ENCODE data around the gene LPAR1.

Gene LPAR1

DNA sequence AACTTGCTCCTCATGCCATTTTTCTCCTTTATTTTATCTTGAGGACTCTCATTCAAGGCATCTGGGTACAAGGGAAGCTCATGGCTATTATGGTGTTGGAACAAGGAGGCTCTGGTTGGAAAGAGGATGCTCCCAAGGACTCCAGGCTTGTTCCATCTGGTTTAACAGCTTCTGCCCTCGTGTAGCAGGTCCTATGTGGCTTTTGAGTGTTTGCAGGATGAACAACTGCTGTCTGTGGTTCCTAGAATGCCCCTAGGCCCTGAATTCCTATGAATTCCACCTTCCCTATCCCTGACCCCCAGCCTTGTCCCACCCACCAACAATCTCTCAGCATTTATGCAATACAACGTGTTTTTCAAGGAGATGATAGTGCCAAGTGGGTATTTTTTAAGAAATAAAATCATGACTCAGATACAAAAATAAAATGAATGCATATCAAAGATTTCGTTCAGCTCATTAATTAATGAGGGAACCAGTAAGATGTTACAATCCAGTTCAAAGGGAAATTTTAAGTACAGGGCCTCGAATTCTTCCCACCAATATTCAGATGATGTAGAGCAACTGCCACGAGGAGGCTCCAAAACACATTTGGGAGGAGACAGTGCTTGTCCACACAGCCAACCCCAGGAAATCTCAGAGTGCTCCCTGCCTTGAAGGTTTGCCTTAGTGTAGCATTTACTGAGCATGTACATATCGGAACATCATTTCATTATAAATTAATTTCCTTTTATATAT lies 187.7 kb downstream of the LPAR1 start:
- Histone ChIP-seq H3K4me1 (ENCODE audit: control insufficient read depth, insufficient read depth, low read length) (no peaks in the 10 kb centered on the region), H3K4me3 (ENCODE audit: low read length in 2 of 2) (no peak overlapping the region), H3K9ac (ENCODE audit: low read length in 2 of 2) (no peak overlapping the region), H3K27me3 (ENCODE audit: control insufficient read depth in 1 of 2, insufficient read depth in 2 of 2, low read length in 2 of 2) (no peaks in the 10 kb centered on the region), H3K36me3 (ENCODE audit: control insufficient read depth in 2 of 2, insufficient read depth in 2 of 2, low read length in 2 of 2) (no peaks in the 10 kb centered on the region), H3K9me3 (ENCODE audit: control insufficient read depth in 2 of 2, low read length in 2 of 2) (peaks cover 4 to 5% of the 10 kb centered on the region in 2 donors), H3K27ac (ENCODE audit: low read length) (no peak overlapping the region)

DNA sequence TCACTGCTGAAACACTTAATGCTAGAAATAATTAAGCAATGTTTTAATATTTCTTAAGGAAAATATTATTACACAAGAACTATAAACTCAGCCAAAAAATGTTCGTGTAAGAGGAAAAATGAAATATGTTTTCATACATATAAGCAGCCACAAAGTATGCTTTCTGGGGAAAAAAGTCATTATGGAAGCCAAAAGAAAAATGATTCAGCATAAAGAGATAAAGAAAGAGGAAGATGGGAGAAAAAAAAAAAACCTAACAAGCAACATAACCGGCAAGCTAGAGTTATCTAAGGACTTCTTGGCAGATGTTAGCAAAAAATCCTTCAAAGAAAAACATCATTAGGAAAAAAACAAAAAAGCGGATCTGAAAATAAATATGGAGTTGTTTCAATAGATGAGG lies 190.6 kb downstream of the LPAR1 start:
- H3K36me3 ChIP-seq (ENCODE audit: control insufficient read depth in 2 of 2, insufficient read depth in 2 of 2, low read length in 2 of 2): no peaks in the 10 kb centered on the region
- H3K27me3 ChIP-seq (ENCODE audit: control insufficient read depth in 1 of 2, insufficient read depth in 2 of 2, low read length in 2 of 2): no peaks in the 10 kb centered on the region
- H3K27ac ChIP-seq (ENCODE audit: low read length): no peak overlapping the region
- H3K4me1 ChIP-seq (ENCODE audit: control insufficient read depth, insufficient read depth, low read length): no peaks in the 10 kb centered on the region
- no peak overlapping the region for H3K9ac ChIP-seq (ENCODE audit: low read length in 2 of 2)
- no peak overlapping the region for H3K4me3 ChIP-seq (ENCODE audit: low read length in 2 of 2)
- no peaks in the 10 kb centered on the region for H3K9me3 ChIP-seq (ENCODE audit: control insufficient read depth in 2 of 2, low read length in 2 of 2)

DNA sequence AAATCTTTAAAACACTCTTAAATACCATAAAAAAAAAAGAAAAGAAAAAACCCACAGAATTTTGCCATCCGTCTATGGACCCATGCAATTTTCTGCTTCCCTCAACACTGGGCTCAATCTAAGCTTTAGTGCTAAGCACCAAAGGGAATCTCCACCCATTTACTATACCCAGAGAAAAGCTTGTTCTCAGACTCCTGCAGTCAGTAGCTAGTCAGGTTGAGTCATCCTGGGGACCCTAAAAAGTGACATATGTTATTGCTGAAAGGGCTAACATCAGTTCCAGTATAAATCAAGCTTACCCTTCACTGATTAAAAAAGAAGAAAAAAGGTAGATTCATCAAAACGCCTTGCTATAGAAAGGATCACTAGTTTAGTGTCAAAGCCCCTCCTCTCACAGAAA lies 192.1 kb downstream of the LPAR1 start:
- H3K27ac ChIP-seq (ENCODE audit: low read length): no peak overlapping the region
- no peak overlapping the region for H3K4me3 ChIP-seq (ENCODE audit: low read length in 2 of 2)
- H3K9me3 ChIP-seq (ENCODE audit: control insufficient read depth in 2 of 2, low read length in 2 of 2): no peaks in the 10 kb centered on the region
- no peak overlapping the region for H3K9ac ChIP-seq (ENCODE audit: low read length in 2 of 2)
- H3K27me3 ChIP-seq (ENCODE audit: control insufficient read depth in 1 of 2, insufficient read depth in 2 of 2, low read length in 2 of 2): no peaks in the 10 kb centered on the region
- no peaks in the 10 kb centered on the region for H3K4me1 ChIP-seq (ENCODE audit: control insufficient read depth, insufficient read depth, low read length)
- H3K36me3 ChIP-seq (ENCODE audit: control insufficient read depth in 2 of 2, insufficient read depth in 2 of 2, low read length in 2 of 2): no peaks in the 10 kb centered on the region

DNA sequence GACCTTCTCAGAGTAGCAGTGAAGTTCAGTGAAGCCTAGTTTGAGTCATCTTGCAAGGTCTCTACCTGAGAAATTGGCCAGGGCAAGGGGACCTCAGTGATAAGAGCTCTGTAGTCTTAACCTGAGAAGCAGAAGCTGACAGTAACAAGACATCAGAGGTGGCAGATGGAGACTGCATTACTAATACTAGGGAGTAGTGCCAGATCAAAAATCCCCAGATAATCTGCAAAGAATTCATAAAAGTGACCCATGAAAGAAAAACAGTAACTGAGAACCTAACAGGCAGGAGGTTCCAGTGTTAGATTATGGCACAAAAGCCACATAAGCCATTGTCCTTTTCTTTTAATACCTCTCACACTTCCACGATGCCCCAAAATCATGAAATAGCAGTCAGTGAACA lies 194.1 kb downstream of the LPAR1 start:
- Histone ChIP-seq H3K9ac (ENCODE audit: low read length in 2 of 2) (no peak overlapping the region), H3K4me3 (ENCODE audit: low read length in 2 of 2) (no peak overlapping the region)

DNA sequence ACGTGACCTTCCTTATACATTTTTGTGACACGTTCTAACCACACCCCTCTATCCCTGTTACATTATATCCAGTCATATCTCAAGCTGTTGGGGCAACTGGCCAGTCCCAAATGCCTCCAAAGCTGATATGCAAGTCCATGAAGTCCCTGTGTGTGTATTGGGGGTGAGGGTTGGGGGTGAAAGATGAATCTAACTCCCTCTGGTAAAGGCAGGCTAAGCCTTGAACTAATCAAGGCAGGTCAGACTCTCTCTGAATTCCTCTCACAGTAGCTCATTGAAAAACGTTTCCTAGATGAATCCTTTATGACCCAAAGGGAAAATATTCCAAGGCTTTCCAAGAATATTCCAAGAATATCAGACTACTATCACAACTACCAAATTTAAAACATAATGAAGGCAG lies 195.3 kb downstream of the LPAR1 start:
- H3K27me3 ChIP-seq (ENCODE audit: control insufficient read depth in 1 of 2, insufficient read depth in 2 of 2, low read length in 2 of 2): no peaks in the 10 kb centered on the region
- no peaks in the 10 kb centered on the region for H3K4me1 ChIP-seq (ENCODE audit: control insufficient read depth, insufficient read depth, low read length)
- no peak overlapping the region for H3K9ac ChIP-seq (ENCODE audit: low read length in 2 of 2)
- no peak overlapping the region for H3K4me3 ChIP-seq (ENCODE audit: low read length in 2 of 2)
- H3K9me3 ChIP-seq (ENCODE audit: control insufficient read depth in 2 of 2, low read length in 2 of 2): no peaks in the 10 kb centered on the region
- no peak overlapping the region for H3K27ac ChIP-seq (ENCODE audit: low read length)
- H3K36me3 ChIP-seq (ENCODE audit: control insufficient read depth in 2 of 2, insufficient read depth in 2 of 2, low read length in 2 of 2): no peaks in the 10 kb centered on the region

More for the DNA sequence above, 194.1 kb downstream of the LPAR1 start:
- H3K36me3 ChIP-seq (ENCODE audit: control insufficient read depth in 2 of 2, insufficient read depth in 2 of 2, low read length in 2 of 2): no peaks in the 10 kb centered on the region
- no peaks in the 10 kb centered on the region for H3K27me3 ChIP-seq (ENCODE audit: control insufficient read depth in 1 of 2, insufficient read depth in 2 of 2, low read length in 2 of 2)
- no peak overlapping the region for H3K27ac ChIP-seq (ENCODE audit: low read length)
- H3K9me3 ChIP-seq (ENCODE audit: control insufficient read depth in 2 of 2, low read length in 2 of 2): no peaks in the 10 kb centered on the region
- no peaks in the 10 kb centered on the region for H3K4me1 ChIP-seq (ENCODE audit: control insufficient read depth, insufficient read depth, low read length)

DNA sequence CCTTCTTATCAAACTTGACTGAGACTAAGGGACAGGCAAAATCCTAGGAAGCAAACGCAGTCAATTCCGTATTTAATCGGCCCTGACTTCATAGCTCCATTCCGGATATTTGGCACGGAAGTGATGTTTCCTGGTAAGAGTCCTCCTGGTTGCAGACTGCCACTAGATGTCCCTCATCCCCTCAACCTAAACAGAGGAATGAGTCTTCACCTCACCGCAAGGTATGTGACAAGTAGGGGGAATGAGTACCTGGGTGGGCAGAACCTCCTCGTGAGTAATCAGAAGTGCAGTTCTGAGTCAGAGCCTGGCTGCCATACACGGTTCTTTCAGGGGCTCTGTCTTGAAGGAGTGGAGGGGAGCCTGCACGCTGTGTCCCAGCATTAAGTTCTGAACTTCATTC lies 196.1 kb downstream of the LPAR1 start:
- Histone ChIP-seq H3K36me3 (ENCODE audit: control insufficient read depth in 2 of 2, insufficient read depth in 2 of 2, low read length in 2 of 2) (no peaks in the 10 kb centered on the region), H3K4me1 (ENCODE audit: control insufficient read depth, insufficient read depth, low read length) (no peaks in the 10 kb centered on the region), H3K27me3 (ENCODE audit: control insufficient read depth in 1 of 2, insufficient read depth in 2 of 2, low read length in 2 of 2) (no peaks in the 10 kb centered on the region), H3K27ac (ENCODE audit: low read length) (no peak overlapping the region), H3K4me3 (ENCODE audit: low read length in 2 of 2) (no peak overlapping the region), H3K9ac (ENCODE audit: low read length in 2 of 2) (no peak overlapping the region), H3K9me3 (ENCODE audit: control insufficient read depth in 2 of 2, low read length in 2 of 2) (no peaks in the 10 kb centered on the region)

DNA sequence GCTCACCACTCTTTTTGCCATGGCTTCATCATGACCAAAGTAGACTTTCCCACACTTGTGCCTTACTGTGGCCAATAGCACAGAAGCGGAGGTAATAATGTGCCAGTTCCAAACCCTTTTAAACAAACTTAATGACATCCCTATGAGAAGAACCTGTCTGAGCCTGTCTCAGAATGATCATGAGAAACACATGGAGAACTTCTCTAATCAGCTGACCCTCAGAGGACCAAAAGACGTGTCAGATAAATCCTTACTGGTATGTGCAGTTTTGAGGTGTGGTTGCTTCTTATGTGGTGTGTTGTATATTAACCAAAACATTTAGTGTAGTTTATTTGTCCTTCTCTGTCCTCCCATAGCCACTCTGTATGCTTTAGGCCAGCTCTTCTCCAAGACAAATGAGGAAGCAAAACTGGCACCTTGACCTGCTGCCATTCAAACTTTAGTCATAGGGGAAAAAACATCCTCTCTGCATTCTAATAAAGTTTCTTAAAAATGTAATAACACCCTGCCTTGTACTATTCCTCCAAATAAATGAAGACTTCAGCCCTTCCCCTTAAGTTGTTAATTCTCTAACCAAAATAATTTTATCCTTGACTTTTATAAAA lies 200.8 kb downstream of the LPAR1 start:
- no peaks in the 10 kb centered on the region for H3K36me3 ChIP-seq (ENCODE audit: control insufficient read depth in 2 of 2, insufficient read depth in 2 of 2, low read length in 2 of 2)
- no peaks in the 10 kb centered on the region for H3K9me3 ChIP-seq (ENCODE audit: control insufficient read depth in 2 of 2, low read length in 2 of 2)
- H3K9ac ChIP-seq (ENCODE audit: low read length in 2 of 2): no peak overlapping the region
- H3K27ac ChIP-seq (ENCODE audit: low read length): no peak overlapping the region
- H3K4me1 ChIP-seq (ENCODE audit: control insufficient read depth, insufficient read depth, low read length): no peaks in the 10 kb centered on the region
- H3K4me3 ChIP-seq (ENCODE audit: low read length in 2 of 2): no peak overlapping the region
- H3K27me3 ChIP-seq (ENCODE audit: control insufficient read depth in 1 of 2, insufficient read depth in 2 of 2, low read length in 2 of 2): no peaks in the 10 kb centered on the region

DNA sequence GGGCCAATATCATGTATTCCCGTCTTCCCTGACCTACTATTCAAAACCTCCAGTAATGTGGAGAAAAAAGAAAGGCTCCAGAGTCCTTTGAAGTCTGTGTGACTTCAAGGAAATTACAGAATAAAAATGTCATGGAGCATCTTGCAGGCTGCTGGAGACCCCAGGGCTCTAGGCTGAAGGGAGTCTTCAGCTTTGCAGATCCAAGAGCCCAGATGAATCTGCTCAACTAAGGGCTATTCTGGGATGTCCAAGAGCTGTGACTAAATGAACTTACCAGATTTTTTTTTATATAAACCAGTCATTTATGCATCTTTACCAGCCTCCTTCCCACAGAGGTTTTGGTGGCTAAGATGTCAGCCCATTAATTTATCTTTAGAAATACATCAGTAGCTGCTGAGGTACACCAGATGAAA lies 202.4 kb downstream of the LPAR1 start:
- Histone ChIP-seq H3K4me1 (ENCODE audit: control insufficient read depth, insufficient read depth, low read length) (no peaks in the 10 kb centered on the region), H3K9me3 (ENCODE audit: control insufficient read depth in 2 of 2, low read length in 2 of 2) (no peaks in the 10 kb centered on the region), H3K4me3 (ENCODE audit: low read length in 2 of 2) (no peak overlapping the region), H3K27me3 (ENCODE audit: control insufficient read depth in 1 of 2, insufficient read depth in 2 of 2, low read length in 2 of 2) (no peaks in the 10 kb centered on the region), H3K27ac (ENCODE audit: low read length) (no peak overlapping the region), H3K9ac (ENCODE audit: low read length in 2 of 2) (no peak overlapping the region), H3K36me3 (ENCODE audit: control insufficient read depth in 2 of 2, insufficient read depth in 2 of 2, low read length in 2 of 2) (no peaks in the 10 kb centered on the region)

DNA sequence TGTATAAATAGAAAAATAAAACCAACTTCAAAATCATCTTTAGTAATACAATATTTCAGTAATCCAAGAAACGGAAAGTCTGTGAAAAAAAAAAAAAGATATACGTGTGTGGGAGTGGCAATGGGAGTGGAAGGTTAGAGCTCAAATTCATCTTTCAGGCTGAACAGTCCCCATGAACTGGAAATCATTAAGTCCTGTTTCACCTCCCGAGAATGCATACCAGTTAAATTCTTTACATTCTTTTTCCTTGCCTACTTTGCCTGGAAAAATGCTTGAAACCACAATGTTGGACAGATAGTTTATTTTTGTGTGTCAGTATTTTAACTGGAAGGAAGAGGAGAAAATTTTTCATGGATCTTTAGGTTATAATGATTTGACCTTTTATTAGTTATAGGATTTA lies 202.9 kb downstream of the LPAR1 start:
- no peak overlapping the region for H3K9ac ChIP-seq (ENCODE audit: low read length in 2 of 2)
- H3K27ac ChIP-seq (ENCODE audit: low read length): no peak overlapping the region
- no peaks in the 10 kb centered on the region for H3K27me3 ChIP-seq (ENCODE audit: control insufficient read depth in 1 of 2, insufficient read depth in 2 of 2, low read length in 2 of 2)
- no peaks in the 10 kb centered on the region for H3K9me3 ChIP-seq (ENCODE audit: control insufficient read depth in 2 of 2, low read length in 2 of 2)
- no peak overlapping the region for H3K4me3 ChIP-seq (ENCODE audit: low read length in 2 of 2)
- no peaks in the 10 kb centered on the region for H3K4me1 ChIP-seq (ENCODE audit: control insufficient read depth, insufficient read depth, low read length)
- H3K36me3 ChIP-seq (ENCODE audit: control insufficient read depth in 2 of 2, insufficient read depth in 2 of 2, low read length in 2 of 2): no peaks in the 10 kb centered on the region

DNA sequence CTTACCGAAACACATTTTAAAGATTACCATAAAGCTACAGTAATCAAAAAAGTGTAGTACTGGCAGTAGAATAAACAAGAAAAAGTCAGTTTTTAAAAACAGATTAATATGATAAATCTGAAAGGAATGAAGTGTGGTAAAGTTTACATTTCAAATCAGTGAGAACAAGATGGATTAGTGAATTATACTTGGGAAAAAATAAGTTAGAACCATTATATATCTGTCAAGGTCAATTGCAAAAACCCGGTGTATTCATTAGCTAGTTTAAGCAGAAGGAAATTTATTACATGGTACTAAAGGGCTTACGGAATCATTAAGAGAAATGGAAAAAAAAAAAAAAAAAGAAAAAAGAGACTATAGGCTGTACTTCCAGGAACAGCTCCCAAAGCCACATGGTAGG lies 205.3 kb downstream of the LPAR1 start:
- Histone ChIP-seq H3K9me3 (ENCODE audit: control insufficient read depth in 2 of 2, low read length in 2 of 2) (no peaks in the 10 kb centered on the region), H3K36me3 (ENCODE audit: control insufficient read depth in 2 of 2, insufficient read depth in 2 of 2, low read length in 2 of 2) (no peaks in the 10 kb centered on the region), H3K4me1 (ENCODE audit: control insufficient read depth, insufficient read depth, low read length) (no peaks in the 10 kb centered on the region), H3K27ac (ENCODE audit: low read length) (no peak overlapping the region), H3K27me3 (ENCODE audit: control insufficient read depth in 1 of 2, insufficient read depth in 2 of 2, low read length in 2 of 2) (no peaks in the 10 kb centered on the region), H3K9ac (ENCODE audit: low read length in 2 of 2) (no peak overlapping the region), H3K4me3 (ENCODE audit: low read length in 2 of 2) (no peak overlapping the region)

DNA sequence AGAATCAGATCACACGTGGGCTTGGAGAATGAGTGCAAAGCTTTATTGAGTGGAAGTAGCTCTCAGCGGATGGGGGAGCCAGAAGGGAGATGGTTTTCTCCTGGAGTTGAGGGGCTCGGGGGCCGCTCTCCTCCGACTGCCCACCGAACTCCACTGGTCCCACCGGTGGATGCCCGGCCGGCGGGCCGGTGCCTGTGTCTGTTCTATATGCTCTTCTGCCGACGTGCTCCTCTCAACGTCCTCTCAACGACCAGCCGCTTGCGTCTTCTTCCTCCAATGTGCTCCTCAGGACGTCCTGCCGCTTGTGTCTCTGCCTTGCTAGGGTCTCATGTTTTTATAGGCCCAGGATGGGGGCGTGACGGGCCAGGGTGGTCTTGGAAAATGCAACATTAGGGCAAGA lies 207.8 kb downstream of the LPAR1 start:
- Histone ChIP-seq H3K9me3 (ENCODE audit: control insufficient read depth in 2 of 2, low read length in 2 of 2) (no peaks in the 10 kb centered on the region), H3K4me1 (ENCODE audit: control insufficient read depth, insufficient read depth, low read length) (no peaks in the 10 kb centered on the region), H3K4me3 (ENCODE audit: low read length in 2 of 2) (no peak overlapping the region), H3K27me3 (ENCODE audit: control insufficient read depth in 1 of 2, insufficient read depth in 2 of 2, low read length in 2 of 2) (no peaks in the 10 kb centered on the region), H3K9ac (ENCODE audit: low read length in 2 of 2) (no peak overlapping the region), H3K27ac (ENCODE audit: low read length) (no peak overlapping the region), H3K36me3 (ENCODE audit: control insufficient read depth in 2 of 2, insufficient read depth in 2 of 2, low read length in 2 of 2) (no peaks in the 10 kb centered on the region)
